ENCODE data around the gene RABGGTA.

DNA sequence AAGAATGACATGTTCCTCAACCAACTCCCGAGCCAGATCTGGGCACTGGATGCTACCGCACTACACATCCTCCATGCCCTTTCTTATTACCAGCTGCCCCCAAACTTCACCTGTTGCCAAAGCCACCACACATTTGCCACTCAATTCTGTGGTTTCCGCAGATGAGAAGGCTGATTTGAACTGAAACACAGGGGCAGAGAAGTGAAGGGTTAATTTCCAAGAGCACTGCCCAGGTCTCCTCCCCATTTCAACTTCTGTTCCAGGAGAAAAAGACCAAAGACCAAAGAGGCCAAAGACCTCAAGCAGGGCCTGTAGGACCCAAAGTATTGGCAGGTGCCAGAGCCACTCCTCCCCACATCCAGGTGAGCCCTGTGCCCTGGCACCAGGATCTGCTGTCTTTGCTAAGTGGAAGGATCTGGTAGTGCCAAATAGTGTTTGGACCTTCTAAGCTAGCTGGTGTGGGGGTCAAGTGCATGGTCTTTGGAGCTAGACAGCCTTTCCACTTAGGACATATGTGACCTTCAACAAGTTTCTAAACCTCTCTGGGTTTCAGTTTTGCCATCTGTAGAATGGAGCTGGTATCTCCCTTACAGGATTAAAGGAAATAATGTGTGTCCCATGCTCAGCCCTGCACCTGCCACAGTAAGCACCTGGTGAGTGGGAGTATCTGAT lies 20.2 kb upstream of the RABGGTA start:
- TF ChIP-seq, protein P1, sequence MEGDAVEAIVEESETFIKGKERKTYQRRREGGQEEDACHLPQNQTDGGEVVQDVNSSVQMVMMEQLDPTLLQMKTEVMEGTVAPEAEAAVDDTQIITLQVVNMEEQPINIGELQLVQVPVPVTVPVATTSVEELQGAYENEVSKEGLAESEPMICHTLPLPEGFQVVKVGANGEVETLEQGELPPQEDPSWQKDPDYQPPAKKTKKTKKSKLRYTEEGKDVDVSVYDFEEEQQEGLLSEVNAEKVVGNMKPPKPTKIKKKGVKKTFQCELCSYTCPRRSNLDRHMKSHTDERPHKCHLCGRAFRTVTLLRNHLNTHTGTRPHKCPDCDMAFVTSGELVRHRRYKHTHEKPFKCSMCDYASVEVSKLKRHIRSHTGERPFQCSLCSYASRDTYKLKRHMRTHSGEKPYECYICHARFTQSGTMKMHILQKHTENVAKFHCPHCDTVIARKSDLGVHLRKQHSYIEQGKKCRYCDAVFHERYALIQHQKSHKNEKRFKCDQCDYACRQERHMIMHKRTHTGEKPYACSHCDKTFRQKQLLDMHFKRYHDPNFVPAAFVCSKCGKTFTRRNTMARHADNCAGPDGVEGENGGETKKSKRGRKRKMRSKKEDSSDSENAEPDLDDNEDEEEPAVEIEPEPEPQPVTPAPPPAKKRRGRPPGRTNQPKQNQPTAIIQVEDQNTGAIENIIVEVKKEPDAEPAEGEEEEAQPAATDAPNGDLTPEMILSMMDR (conservative IDR thresholded peaks at IDR 0.05 in 1 of 2, IDR thresholded peaks at IDR 0.05 in 1 of 2; ENCODE audit: low read depth in 1 of 2, low read length in 2 of 2), result no peak
- TF ChIP-seq EZH2 (IDR thresholded peaks at IDR 0.05; ENCODE audit: low read length, missing control alignments), result no peak
